Activated T-helper 9 cell treated with anti-CD3 and anti-CD28 coated beads, Interleukin-2, amount 50 U/mL, for 16 hours (primary cell): ENCODE data around the gene GALNT17.

Experiments used
- DNase-seq: peaks from one replicate; pipeline ENCODE4 v3.0.0-alpha.2; 2020; ENCODE audit warnings: low read depth

The GALNT17 gene

GRCh38 chr7:71285571-71286145, 153.7 kb downstream of the GALNT17 start:
- DNase-seq, result no peak

DNA sequence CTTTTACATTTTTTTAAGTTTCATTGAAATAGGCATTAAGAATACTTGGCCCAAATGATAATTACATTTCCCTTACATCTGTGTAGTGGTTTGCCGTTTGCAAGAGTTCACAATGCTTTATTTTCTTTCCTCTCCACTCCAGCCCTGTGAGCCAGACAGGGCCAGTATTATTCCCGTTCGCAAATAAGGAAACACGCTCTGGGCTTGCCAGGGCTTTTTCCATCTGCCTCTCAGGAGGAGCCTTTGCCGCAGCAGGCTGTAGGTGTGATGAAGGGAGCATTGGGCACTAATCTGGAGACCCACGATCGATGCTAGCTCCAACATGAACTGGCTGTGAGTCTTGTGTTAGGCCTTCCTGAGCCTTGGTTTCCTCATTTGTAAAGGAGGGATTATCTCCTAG, 154.4 kb downstream of the GALNT17 start:
- DNase-seq, result no peak

DNA sequence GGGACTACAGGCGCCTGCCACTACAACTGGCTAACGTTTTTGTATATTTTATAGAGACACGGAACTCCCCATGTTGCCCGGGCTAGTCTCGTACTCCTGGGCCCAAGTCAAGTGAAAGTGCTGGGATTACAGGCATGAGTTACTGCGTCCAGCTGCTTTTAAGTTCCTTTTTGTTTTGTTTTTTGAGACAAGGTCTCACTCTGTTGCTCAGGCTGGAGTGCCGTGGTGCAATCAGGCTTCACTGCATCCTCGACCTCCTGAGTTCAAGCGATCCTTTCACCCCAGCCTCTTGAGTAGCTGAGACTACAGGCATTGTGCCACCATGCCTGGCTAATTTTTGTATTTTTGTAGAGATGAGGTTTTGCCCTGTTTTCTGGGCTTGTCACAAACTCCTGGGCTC, 155.0 kb downstream of the GALNT17 start:
- no peak for DNase-seq

- DNase-seq, result no peak
Measured at GRCh38 chr7:71290452-71290851, 158.5 kb downstream of the GALNT17 start.

DNA sequence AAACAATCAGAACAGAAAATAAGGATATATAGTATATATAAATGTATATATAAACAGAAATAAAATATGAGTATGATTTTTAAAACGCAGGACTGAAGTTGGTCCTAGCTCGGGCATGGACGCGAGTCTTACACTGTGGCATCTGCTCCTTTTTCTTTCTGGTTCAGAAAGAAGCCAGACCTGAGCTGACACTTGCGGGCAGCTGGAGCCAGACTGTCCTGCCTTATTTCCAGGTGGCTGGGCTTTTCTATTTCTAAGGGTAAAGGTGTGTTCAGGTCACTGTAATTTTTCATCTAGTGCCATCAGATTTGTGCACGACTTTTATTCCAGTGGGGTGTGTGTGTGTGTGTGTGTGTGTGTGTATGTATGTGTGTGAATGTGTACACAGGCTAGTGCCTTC, 166.4 kb downstream of the GALNT17 start:
- no peak for DNase-seq

DNA sequence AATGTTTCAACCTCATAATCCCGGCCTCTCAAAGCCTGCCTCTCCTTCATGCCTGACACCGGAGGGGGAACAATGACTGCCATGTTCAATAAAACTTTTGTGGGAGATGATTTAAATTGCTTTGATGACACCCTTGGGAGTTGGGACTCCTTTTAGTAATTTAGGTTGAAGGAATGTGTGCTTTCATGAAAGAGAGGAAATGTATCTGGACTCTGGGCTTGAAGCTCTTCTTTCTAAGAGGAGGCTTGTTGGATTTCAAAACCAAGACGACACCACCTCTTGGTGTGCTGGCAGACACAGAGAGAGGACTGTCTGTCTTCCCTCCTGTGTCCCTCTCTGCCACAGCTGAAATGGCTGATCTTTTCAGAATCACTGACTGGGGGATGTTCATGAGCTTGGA, 168.1 kb downstream of the GALNT17 start:
- DNase-seq, result no peak

GRCh38 chr7:71300603-71301002, 168.7 kb downstream of the GALNT17 start:
- DNase-seq, result no peak

GRCh38 chr7:71301167-71301566, 169.2 kb downstream of the GALNT17 start:
- DNase-seq, result no peak

GRCh38 chr7:71303566-71303965, 171.6 kb downstream of the GALNT17 start:
- DNase-seq, result no peak

DNA sequence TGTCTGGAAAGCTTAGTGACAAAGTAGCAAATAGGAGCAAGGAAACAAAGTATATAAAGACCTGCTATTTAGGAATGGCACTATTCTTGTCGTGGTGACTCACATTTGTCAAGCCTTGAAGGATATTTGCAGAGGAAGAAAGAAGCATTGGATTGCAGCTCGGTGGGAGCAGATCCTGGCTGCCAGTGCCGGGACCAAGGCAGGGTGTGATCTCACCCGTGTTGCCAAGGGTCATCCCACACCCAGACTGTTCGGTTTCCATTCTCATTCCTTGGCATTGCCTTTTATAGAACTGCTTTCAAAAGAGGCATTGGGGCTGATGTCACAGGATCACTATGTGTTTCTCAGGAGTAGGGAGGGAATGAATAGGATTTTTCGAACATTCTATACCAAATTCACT, 176.2 kb downstream of the GALNT17 start:
- no peak for DNase-seq

DNA sequence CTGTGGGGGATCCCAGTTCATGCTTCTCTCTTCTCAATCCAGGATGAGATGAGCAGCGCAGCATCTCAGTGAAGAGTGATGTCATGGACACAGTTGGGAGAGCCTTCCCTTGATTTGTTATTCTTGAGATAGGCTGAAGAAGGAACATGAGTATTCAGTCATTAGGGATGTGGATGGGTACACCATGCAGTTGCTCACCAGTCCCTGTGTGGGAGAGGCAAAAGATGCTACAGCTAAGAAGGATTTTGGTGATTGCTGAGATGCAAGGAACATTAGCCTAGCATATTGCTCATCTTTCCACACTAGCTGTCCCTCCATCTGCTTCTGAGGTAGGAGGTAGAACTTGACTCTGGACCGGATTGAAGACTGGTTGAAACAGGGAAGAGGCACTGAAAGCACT, 179.6 kb downstream of the GALNT17 start:
- no peak for DNase-seq

DNA sequence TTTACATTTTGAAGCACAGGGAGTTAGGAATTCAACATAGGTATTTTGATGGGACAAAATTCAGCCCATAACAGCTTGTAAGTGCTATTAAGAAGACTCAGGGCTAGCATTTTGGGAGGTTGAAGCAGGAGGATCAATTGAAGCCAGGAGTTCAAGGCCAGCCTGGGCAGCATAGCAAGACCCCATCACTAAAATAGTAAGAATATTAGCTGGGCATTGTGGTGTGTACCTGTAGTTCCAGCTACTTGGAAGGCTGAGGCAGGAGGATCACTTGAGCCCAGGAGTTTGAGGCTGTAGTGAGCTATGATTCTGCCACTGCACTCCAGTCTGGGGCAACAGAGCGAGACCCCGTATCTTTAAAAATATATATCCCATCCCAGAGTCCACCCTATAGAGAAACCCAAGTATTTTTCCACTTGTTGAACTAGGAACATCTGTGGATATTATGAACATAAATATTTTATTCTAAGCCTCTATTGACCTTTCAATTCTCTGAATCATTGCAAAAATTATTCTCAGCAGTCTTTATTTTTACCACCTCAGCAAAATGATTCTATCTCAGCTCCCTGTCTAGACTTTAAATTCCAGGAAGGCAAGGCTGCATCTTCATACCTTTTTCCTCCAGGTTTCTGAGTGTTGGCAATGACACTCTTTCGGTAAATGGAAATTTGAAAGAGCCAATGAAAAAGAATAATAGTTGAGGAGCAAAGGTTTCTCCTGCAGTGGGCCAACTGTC, 181.0 kb downstream of the GALNT17 start:
- no peak for DNase-seq

DNA sequence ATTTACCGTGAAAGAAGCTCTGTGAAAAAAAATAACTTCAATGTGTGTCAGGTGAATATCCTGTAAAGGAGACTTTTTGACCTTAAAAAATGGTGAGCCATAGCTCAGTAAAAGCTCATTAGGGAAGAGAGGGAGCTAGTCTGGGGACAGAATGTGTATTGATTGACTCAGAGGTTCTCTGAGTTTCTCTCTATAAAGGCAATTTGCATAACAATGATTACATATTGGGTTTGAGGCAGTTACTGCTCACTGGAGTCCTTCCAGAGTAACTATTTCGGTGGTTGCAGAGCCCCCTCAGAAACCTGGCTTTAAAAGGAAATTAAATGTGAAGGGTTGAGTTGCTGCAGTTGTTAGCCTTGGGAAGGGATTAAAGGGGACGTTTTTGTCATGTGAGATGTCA, 181.6 kb downstream of the GALNT17 start:
- no peak for DNase-seq

DNA sequence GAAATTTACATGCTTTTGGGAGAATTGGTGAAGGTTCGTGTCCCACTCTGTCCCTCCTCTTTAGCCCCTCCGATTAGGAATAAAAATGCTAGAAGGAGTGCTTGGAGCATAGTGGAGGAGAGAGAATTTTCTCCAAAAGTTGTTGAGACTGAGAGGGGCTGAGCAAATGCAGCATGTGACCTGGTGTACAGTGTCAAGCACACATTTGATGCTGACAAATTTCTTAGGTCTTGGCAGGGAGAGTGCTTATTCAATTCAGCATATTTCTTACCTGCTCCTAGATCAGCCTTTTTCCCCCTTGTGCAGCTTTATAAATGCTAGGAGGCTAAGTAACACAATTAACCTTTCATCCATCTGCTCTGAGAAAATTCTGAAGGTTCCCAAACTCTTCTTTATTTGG, 189.0 kb downstream of the GALNT17 start:
- no peak for DNase-seq

DNA sequence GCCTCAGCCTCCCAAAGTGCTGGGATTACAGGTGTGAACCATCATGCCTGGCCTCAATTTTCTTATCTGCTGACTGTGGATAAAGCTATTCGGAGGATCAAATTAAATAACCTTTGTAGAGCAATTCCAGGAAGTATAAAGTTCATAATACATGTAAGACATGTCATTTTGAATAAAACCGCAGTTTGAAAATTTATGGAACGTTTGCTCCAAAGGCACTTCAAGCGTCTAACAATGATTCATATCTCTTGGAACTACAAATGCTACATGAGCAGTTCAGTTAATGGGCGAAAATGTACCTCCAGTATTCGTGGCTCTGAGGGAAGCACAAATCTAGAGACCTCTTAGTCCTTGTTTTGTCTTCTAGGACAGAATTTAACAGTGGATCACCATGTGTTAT, 190.3 kb downstream of the GALNT17 start:
- DNase-seq, result no peak

GRCh38 chr7:71323726-71324125, 191.8 kb downstream of the GALNT17 start:
- no peak for DNase-seq

DNA sequence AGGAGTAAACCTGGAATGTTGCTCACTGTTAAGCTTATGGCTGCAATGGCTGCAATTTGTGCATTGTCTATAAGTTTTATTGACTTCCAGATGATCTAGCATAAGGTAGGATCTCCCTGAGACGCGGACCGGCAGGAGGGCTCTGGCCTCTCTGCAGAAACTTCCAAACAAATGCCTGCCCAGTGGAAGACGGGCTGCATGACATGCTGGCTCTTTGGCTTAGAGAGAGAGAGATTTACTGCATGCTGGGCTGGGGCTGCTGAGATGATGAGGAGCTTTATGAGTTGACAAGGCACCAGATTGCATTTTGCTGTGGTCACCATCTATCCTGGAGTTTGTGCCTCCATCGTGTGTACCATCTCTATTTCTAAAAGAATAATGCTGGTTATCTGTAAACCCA, 193.2 kb downstream of the GALNT17 start:
- no peak for DNase-seq

- DNase-seq, result no peak
Measured at GRCh38 chr7:71326595-71326994, 194.7 kb downstream of the GALNT17 start.

DNA sequence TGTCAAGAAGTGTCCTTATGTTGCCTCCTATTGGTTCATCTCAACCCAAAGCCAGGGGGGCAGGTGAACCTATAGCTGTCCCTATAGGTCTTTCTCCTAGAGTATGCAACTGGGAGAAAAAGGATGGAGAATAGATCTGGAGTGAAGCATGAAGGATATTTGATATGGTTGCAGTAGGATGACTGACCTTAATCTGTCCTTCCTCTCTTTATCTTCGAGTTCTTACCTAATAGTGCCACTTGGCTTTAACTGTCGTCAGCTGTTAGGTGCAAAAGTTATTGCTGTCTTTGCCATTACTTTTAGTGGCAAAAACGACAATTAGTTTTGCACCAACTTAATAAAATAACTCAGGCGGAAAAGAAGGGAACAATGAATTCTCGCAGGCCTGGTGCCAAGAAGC, 196.0 kb downstream of the GALNT17 start:
- DNase-seq, result no peak

DNA sequence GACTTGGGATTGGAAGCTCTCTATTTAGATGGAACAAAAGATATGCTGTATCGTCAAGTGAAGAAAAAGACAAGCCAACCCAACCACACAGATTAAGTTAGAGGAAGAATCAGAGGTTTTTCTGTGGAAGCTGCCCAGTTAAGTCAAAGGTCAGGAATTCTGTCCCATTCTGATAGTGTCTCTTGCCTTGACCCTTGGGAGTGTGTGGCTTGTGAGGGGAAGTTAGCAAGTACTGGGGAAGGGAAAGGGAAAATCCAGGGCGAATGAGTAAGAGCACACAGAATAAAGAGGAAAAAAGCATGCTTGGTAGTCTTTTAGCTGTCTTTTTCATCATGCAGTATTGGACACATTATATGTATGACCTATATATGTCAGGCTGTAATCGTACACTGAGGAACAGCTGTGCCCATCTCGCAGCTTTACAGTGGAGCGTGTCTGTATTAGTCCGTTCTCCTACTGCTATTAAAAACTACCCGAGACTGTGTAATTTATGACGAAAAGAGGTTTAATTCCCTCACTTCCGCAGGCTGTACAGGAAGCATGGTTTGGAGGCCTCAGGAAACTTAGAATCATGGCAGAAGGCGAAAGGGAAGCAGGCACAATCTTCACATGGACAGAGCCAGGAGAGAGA, 197.2 kb downstream of the GALNT17 start:
- DNase-seq, result no peak

DNA sequence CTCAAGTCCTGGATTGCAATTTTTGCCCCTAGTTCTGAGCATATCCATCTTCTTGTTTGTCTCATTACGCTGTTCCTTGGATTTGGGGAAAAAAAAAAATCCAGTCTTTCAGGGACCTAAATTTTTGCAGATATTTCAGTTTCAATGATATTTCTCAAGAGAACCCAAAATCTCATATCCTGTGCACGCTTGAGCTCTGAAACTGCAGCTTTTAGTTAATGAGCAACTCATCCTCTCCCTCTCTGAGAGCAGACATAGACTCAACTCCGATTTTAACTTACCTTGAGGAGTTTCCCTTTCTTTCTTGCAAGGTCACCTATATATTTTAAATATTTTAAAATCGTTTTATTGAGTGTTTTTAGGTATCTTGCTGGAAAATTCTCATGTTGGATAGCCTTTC, 200.3 kb downstream of the GALNT17 start:
- no peak for DNase-seq

DNA sequence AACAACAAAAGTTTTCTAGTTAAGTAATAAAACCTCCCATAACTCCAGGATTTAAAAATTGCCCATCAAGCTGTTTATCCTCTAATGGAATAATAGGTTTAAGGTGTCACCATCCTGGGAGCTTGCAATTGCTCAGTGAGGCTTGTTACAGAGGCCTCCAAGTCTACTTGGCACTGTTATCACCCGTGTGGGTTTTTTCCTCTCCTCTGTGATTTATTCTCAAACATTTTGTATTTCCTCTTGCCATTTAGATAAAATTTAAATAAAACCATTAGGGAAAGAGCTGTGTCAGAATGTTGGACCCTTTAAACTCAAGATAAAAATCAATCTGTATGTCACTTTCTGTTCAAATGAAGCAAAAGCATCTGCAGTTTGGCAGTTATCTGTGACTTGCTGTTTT, 202.6 kb downstream of the GALNT17 start:
- no peak for DNase-seq

- DNase-seq, result no peak
Measured at GRCh38 chr7:71338866-71339265, 206.9 kb downstream of the GALNT17 start.

DNA sequence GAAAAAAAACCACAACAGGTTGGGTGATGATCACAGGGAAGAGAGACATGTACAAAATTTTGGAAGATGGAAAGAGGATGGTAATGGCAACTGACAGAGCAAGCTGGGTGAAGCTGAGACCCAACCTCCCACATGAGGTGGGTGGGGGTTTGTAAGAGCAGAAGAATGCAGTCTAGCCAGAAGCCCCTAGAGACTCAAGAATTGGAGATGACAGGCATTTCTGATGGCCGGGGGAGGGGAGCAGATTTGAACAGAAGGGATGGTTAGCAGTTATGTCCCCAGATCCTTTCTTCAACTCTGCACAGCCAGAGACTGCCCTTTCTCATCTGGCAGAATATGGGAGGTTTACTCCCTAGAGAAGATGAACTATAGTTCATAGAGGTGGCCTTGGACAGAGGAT, 208.0 kb downstream of the GALNT17 start:
- DNase-seq, result no peak
